ENCODE measurements around the gene TMEM238. TPM values are rescaled to one million over a fixed set of nuclear protein-coding genes. Genes with fewer than 3 reads are reported as not detected.
A peak's percentile ranks its signal among the peaks of the same experiment; 100 is the strongest.

TMEM238 gene
- total RNA-seq, 1 experiment from 2014 or later: not detected

- H3K27me3 ChIP-seq (replicated peaks): peaks cover 46% of the 10 kb centered on the region
- no peak overlapping the region for H3K27ac ChIP-seq
- peaks cover 33% of the 10 kb centered on the region for H3K4me1 ChIP-seq (replicated peaks)
- no peaks in the 10 kb centered on the region for H3K36me3 ChIP-seq
- peaks cover 3% of the 10 kb centered on the region; the same call in 1 of the 2 replicates for H3K9me3 ChIP-seq (replicated peaks)
- DNase-seq (ENCODE audit: low read depth in 1 of 2, low spot score in 2 of 2): no peak
- no peak overlapping the region for H3K4me3 ChIP-seq
These were observed 31.4 kb downstream of the TMEM238 start for GRCh38 chr19:55352549-55353145.

- DNase-seq (ENCODE audit: low read depth in 1 of 2, low spot score in 2 of 2): no peak
- H3K4me1 ChIP-seq (replicated peaks): peaks cover 33% of the 10 kb centered on the region
- no peak overlapping the region for H3K4me3 ChIP-seq
- H3K27ac ChIP-seq: no peak overlapping the region
- H3K36me3 ChIP-seq: no peaks in the 10 kb centered on the region
- H3K27me3 ChIP-seq (replicated peaks): peaks cover 40% of the 10 kb centered on the region
- peaks cover 3% of the 10 kb centered on the region; the same call in 1 of the 2 replicates for H3K9me3 ChIP-seq (replicated peaks)
These were observed 32.1 kb downstream of the TMEM238 start for GRCh38 chr19:55352040-55352439.

- Histone ChIP-seq H3K27ac (no peak overlapping the region), H3K9me3 (replicated peaks) (peaks cover 3% of the 10 kb centered on the region; the same call in 1 of the 2 replicates), H3K27me3 (replicated peaks) (peaks cover 29% of the 10 kb centered on the region), H3K4me1 (replicated peaks) (peaks cover 33% of the 10 kb centered on the region), H3K36me3 (no peaks in the 10 kb centered on the region), H3K4me3 (no peak overlapping the region)
- peak in 1 of 2 experiments; percentile 49 for DNase-seq (ENCODE audit: low read depth in 1 of 2, low spot score in 2 of 2)
These were observed 33.3 kb downstream of the TMEM238 start for GRCh38 chr19:55350620-55351315.

- H3K4me1 ChIP-seq (replicated peaks): peaks cover 26% of the 10 kb centered on the region
- no peak overlapping the region for H3K4me3 ChIP-seq
- DNase-seq (ENCODE audit: low read depth in 1 of 2, low spot score in 2 of 2): no peak
- no peaks in the 10 kb centered on the region; the same call in 1 of the 2 replicates for H3K9me3 ChIP-seq (replicated peaks)
- H3K27me3 ChIP-seq (replicated peaks): peaks cover 14% of the 10 kb centered on the region
- no peaks in the 10 kb centered on the region for H3K36me3 ChIP-seq
- no peak overlapping the region for H3K27ac ChIP-seq
These were observed 35.6 kb downstream of the TMEM238 start for GRCh38 chr19:55348317-55349034.

GRCh38 chr19:55347442-55348009, 36.6 kb downstream of the TMEM238 start:
- H3K36me3 ChIP-seq: no peaks in the 10 kb centered on the region
- no peaks in the 10 kb centered on the region; the same call in 1 of the 2 replicates for H3K9me3 ChIP-seq (replicated peaks)
- H3K4me1 ChIP-seq (replicated peaks): peaks cover 22% of the 10 kb centered on the region
- DNase-seq (ENCODE audit: low read depth in 1 of 2, low spot score in 2 of 2): no peak
- H3K4me3 ChIP-seq: no peak overlapping the region
- peaks cover 6% of the 10 kb centered on the region; the same call in 1 of the 2 replicates for H3K27me3 ChIP-seq (replicated peaks)
- H3K27ac ChIP-seq: no peak overlapping the region

- Histone ChIP-seq H3K36me3 (peaks cover 5% of the 10 kb centered on the region; the same call in 1 of the 2 replicates), H3K27me3 (replicated peaks) (no peaks in the 10 kb centered on the region; the same call in 1 of the 2 replicates), H3K4me1 (replicated peaks) (peaks cover 18% of the 10 kb centered on the region), H3K9me3 (replicated peaks) (no peaks in the 10 kb centered on the region; the same call in 1 of the 2 replicates), H3K4me3 (no peak overlapping the region), H3K27ac (no peak overlapping the region)
- DNase-seq (ENCODE audit: low read depth in 1 of 2, low spot score in 2 of 2): no peak
These were observed 37.2 kb downstream of the TMEM238 start for GRCh38 chr19:55346725-55347441.

- H3K36me3 ChIP-seq: peaks cover 5% of the 10 kb centered on the region; the same call in 1 of the 2 replicates
- H3K9me3 ChIP-seq (replicated peaks): no peaks in the 10 kb centered on the region
- H3K4me3 ChIP-seq: no peak overlapping the region
- DNase-seq (ENCODE audit: low read depth in 1 of 2, low spot score in 2 of 2): no peak
- no peak overlapping the region for H3K27ac ChIP-seq
- no peaks in the 10 kb centered on the region for H3K27me3 ChIP-seq (replicated peaks)
- H3K4me1 ChIP-seq (replicated peaks): peaks cover 14% of the 10 kb centered on the region
These were observed 38.0 kb downstream of the TMEM238 start for GRCh38 chr19:55345818-55346724.

- no peak overlapping the region for H3K27ac ChIP-seq
- no peaks in the 10 kb centered on the region for H3K27me3 ChIP-seq (replicated peaks)
- H3K4me1 ChIP-seq (replicated peaks): peaks cover 13% of the 10 kb centered on the region
- no peak for DNase-seq (ENCODE audit: low read depth in 1 of 2, low spot score in 2 of 2)
- H3K4me3 ChIP-seq: no peak overlapping the region
- H3K36me3 ChIP-seq: peaks cover 5% of the 10 kb centered on the region; the same call in 1 of the 2 replicates
- H3K9me3 ChIP-seq (replicated peaks): no peaks in the 10 kb centered on the region
These were observed 38.8 kb downstream of the TMEM238 start for GRCh38 chr19:55345101-55345817.

- H3K4me3 ChIP-seq: no peak overlapping the region
- no peak for DNase-seq (ENCODE audit: low read depth in 1 of 2, low spot score in 2 of 2)
- H3K36me3 ChIP-seq: peaks cover 5% of the 10 kb centered on the region; the same call in 1 of the 2 replicates
- no peaks in the 10 kb centered on the region for H3K9me3 ChIP-seq (replicated peaks)
- no peak overlapping the region for H3K27ac ChIP-seq
- H3K4me1 ChIP-seq (replicated peaks): peaks cover 15% of the 10 kb centered on the region
- H3K27me3 ChIP-seq (replicated peaks): no peaks in the 10 kb centered on the region
These were observed 39.6 kb downstream of the TMEM238 start for GRCh38 chr19:55344444-55344843.

- Histone ChIP-seq H3K27ac (no peak overlapping the region), H3K9me3 (replicated peaks) (no peaks in the 10 kb centered on the region), H3K36me3 (peaks cover 5% of the 10 kb centered on the region; the same call in 1 of the 2 replicates), H3K4me1 (replicated peaks) (peaks cover 23% of the 10 kb centered on the region), H3K27me3 (replicated peaks) (no peaks in the 10 kb centered on the region), H3K4me3 (no peak overlapping the region)
- peak in 1 of 2 experiments; percentile 44 for DNase-seq (ENCODE audit: low read depth in 1 of 2, low spot score in 2 of 2)
These were observed 42.2 kb downstream of the TMEM238 start for GRCh38 chr19:55341595-55342531.

GRCh38 chr19:55341171-55341588, 42.9 kb downstream of the TMEM238 start:
- no peaks in the 10 kb centered on the region for H3K9me3 ChIP-seq (replicated peaks)
- no peak overlapping the region for H3K4me3 ChIP-seq
- H3K27me3 ChIP-seq (replicated peaks): no peaks in the 10 kb centered on the region
- peaks cover 5% of the 10 kb centered on the region; the same call in 1 of the 2 replicates for H3K36me3 ChIP-seq
- H3K27ac ChIP-seq: no peak overlapping the region
- peak in 1 of 2 experiments; percentile 69 for DNase-seq (ENCODE audit: low read depth in 1 of 2, low spot score in 2 of 2)
- peaks cover 27% of the 10 kb centered on the region for H3K4me1 ChIP-seq (replicated peaks)
